GM03348 (cell line): Measurements from ENCODE around the gene PGS1.

Experiments used
- DNase-seq: peaks from one replicate; pipeline ENCODE4 v3.0.0; 2012; ENCODE audit warnings: low spot score

Gene PGS1

GRCh38 chr17:78411241-78411857 is 32.9 kb downstream of the PGS1 start:
- no peak for DNase-seq

- DNase-seq: no peak
Observed at GRCh38 chr17:78412403-78412802, 34.0 kb downstream of the PGS1 start.

GRCh38 chr17:78414178-78415162 is 36.0 kb downstream of the PGS1 start:
- no peak for DNase-seq

GRCh38 chr17:78415821-78416711 is 37.6 kb downstream of the PGS1 start:
- no peak for DNase-seq

- no peak for DNase-seq
Observed at GRCh38 chr17:78416791-78417530, 38.5 kb downstream of the PGS1 start.

- no peak for DNase-seq
Observed at GRCh38 chr17:78417531-78417909, 39.1 kb downstream of the PGS1 start.

GRCh38 chr17:78418326-78419026 is 40.0 kb downstream of the PGS1 start:
- no peak for DNase-seq

GRCh38 chr17:78419970-78420815 is 41.7 kb downstream of the PGS1 start:
- peak; percentile 45 for DNase-seq

- DNase-seq: no peak
Observed at GRCh38 chr17:78421084-78421533, 42.7 kb downstream of the PGS1 start.

- DNase-seq: peak; percentile 93
Observed at GRCh38 chr17:78421534-78422266, 43.3 kb downstream of the PGS1 start.

GRCh38 chr17:78422267-78422605 is 43.8 kb downstream of the PGS1 start:
- DNase-seq: no peak

- no peak for DNase-seq
Observed at GRCh38 chr17:78422872-78423588, 44.6 kb downstream of the PGS1 start.

GRCh38 chr17:78423961-78424675 is 45.7 kb downstream of the PGS1 start:
- no peak for DNase-seq

- no peak for DNase-seq
Observed at GRCh38 chr17:78425429-78425828, 47.0 kb downstream of the PGS1 start.

GRCh38 chr17:78426293-78426879 is 47.9 kb downstream of the PGS1 start:
- DNase-seq: no peak

GRCh38 chr17:78427140-78427539 is 48.7 kb downstream of the PGS1 start:
- no peak for DNase-seq

GRCh38 chr17:78428025-78428575 is 49.7 kb downstream of the PGS1 start:
- no peak for DNase-seq
